PC-3 (cell line): Measurements from ENCODE around the gene B4GALT2. TPM values are rescaled to one million over a fixed set of nuclear protein-coding genes. Genes with fewer than 3 reads are reported as not detected.

ENCODE experiments used
- ATAC-seq: fragments of 200-7000 bp; cut with Tn5 transposase; 2 replicates; pipeline ENCODE4 v1.9.1; 2020; ENCODE audit warnings: mild to moderate bottlenecking, moderate library complexity
- BruUV-seq: library from RNA; stranded (reverse); fragments of 400-500 nt; replicated peaks from 2 replicates; lab custom pipeline; 2021; lab: Mats Ljungman, UMichigan
- CTCF ChIA-PET: fragments of 300-600 bp; sonication (Branson Sonifier 250); formaldehyde crosslinking; loops from one replicate; lab custom pipeline; 2022; ENCODE audit warnings: antibody characterized with exemption; lab: Charles Lee
- POLR2A ChIA-PET: fragments of 300-600 bp; sonication (Branson Sonifier 250); formaldehyde crosslinking; loops from one replicate; lab custom pipeline; 2022; ENCODE audit warnings: antibody characterized with exemption; ENCODE audit not compliant: unreplicated experiment; lab: Charles Lee
- DNase-seq: peaks from one replicate; pipeline ENCODE4 v3.0.0-alpha.2; 2015
- H2AFZ ChIP-seq: fragments of 300-600 bp; sonication (generic); 2 replicates; pipeline ENCODE4 v1.6.0; 2016; ENCODE audit warnings: antibody characterized with exemption, low read length
- H3F3A ChIP-seq: fragments of 300-600 bp; sonication (generic); one replicate; pipeline ENCODE4 v1.6.0; 2017; ENCODE audit warnings: antibody characterized with exemption, low read length, control low read depth, mild to moderate bottlenecking; ENCODE audit not compliant: unreplicated experiment
- H3K27ac ChIP-seq: fragments of 300-600 bp; sonication (generic); 2 replicates; pipeline ENCODE4 v1.5.1; 2016; ENCODE audit warnings: mild to moderate bottlenecking, low read length
- H3K27me3 ChIP-seq: fragments of 300-600 bp; sonication (generic); 2 replicates; pipeline ENCODE4 v1.6.1; 2016; ENCODE audit warnings: low read length, mixed read lengths
- H3K36me3 ChIP-seq: fragments of 300-600 bp; sonication (generic); 2 replicates; pipeline ENCODE4 v1.6.1; 2016; ENCODE audit warnings: low read depth, mixed run types, low read length, mixed read lengths
- H3K4me1 ChIP-seq: fragments of 300-600 bp; sonication (generic); 2 replicates; pipeline ENCODE4 v1.5.1; 2016; ENCODE audit warnings: low read length; ENCODE audit not compliant: insufficient read depth
- H3K4me2 ChIP-seq: fragments of 300-600 bp; sonication (generic); 2 replicates; pipeline ENCODE4 v1.6.0; 2016; ENCODE audit warnings: low read length
- H3K4me3 ChIP-seq: fragments of 300-600 bp; sonication (generic); 2 replicates; pipeline ENCODE4 v1.5.1; 2016; ENCODE audit warnings: mild to moderate bottlenecking, low read length, mixed read lengths
- H3K79me2 ChIP-seq: fragments of 300-600 bp; sonication (generic); 2 replicates; pipeline ENCODE4 v1.6.1; 2017; ENCODE audit warnings: low read length, mixed read lengths
- H3K9ac ChIP-seq: fragments of 300-600 bp; sonication (generic); 2 replicates; pipeline ENCODE4 v1.6.0; 2016; ENCODE audit warnings: mild to moderate bottlenecking, low read length
- H3K9me2 ChIP-seq: fragments of 300-600 bp; sonication (generic); replicated peaks from 2 replicates; pipeline ENCODE4 v1.6.1; 2016; ENCODE audit warnings: mixed run types, low read length, mixed read lengths
- H3K9me3 ChIP-seq: fragments of 300-600 bp; sonication (generic); 2 replicates; pipeline ENCODE4 v1.6.1; 2016; ENCODE audit warnings: low read length, mixed read lengths
- H4K20me1 ChIP-seq: fragments of 300-600 bp; sonication (generic); 2 replicates; pipeline ENCODE4 v1.6.1; 2016; ENCODE audit warnings: low read length, mixed read lengths
- CTCF ChIP-seq: fragments of 300-600 bp; sonication (generic); conservative IDR thresholded peaks from 2 replicates; pipeline ENCODE4 v1.5.1; 2017; ENCODE audit warnings: antibody characterized with exemption, low read depth, mild to moderate bottlenecking, low read length
- EZH2 ChIP-seq: fragments of 300-600 bp; sonication (generic); IDR thresholded peaks from one replicate; pipeline ENCODE4 v1.6.1; 2017; ENCODE audit warnings: antibody characterized with exemption, mild to moderate bottlenecking, low read length; ENCODE audit not compliant: unreplicated experiment
- EZH2phosphoT487 ChIP-seq: fragments of 300-600 bp; sonication (generic); IDR thresholded peaks from 2 replicates; pipeline ENCODE4 v1.6.1; 2018; ENCODE audit warnings: mild to moderate bottlenecking, antibody characterized with exemption, low read length, borderline replicate concordance
- intact Hi-C: fragments of 100-400 bp; cut with micrococcal nuclease; formaldehyde crosslinking; loops from 2 replicates; pipeline ENCODE4 v1.9.0; 2023
- total RNA-seq: library from RNA; depleted of rRNA; stranded (reverse); fragments of >200 nt; gene quantifications from 2 replicates; pipeline ENCODE4 v1.2.3, GENCODE V29; 2014

Gene B4GALT2
- total RNA-seq, 1 experiment from 2014 or later = 103 TPM

- Histone ChIP-seq H3K9ac (no peak overlapping the region), H3K9me2 (no peaks in the 10 kb centered on the region), H3K79me2 (no peaks in the 10 kb centered on the region), H3K27ac (no peak overlapping the region), H2AFZ (no peak overlapping the region), H3K4me1 (no peaks in the 10 kb centered on the region), H3K4me3 (no peak overlapping the region), H3K9me3 (no peaks in the 10 kb centered on the region), H3K27me3 (no peaks in the 10 kb centered on the region), H4K20me1 (no peaks in the 10 kb centered on the region), H3F3A (no peaks in the 10 kb centered on the region), H3K36me3 (peaks cover 8% of the 10 kb centered on the region; the same call in 1 of the 2 replicates), H3K4me2 (no peak overlapping the region)
- ATAC-seq = no peak
- intact Hi-C loops = no loop called here
- TF ChIP-seq EZH2phosphoT487 = no peak
- no peak for TF ChIP-seq EZH2
- TF ChIP-seq CTCF = no peak
- CTCF ChIA-PET = no interaction called here
- POLR2A ChIA-PET = no interaction called here
- BruUV-seq = no TSS peak
- DNase-seq = no peak
Observed at GRCh38 chr1:43960798-43961197, 18.2 kb upstream of the B4GALT2 start.

- Histone ChIP-seq H3K9ac (no peak overlapping the region), H3F3A (no peaks in the 10 kb centered on the region), H3K4me1 (no peaks in the 10 kb centered on the region), H4K20me1 (no peaks in the 10 kb centered on the region), H3K36me3 (peaks cover 8% of the 10 kb centered on the region; the same call in 1 of the 2 replicates), H3K27ac (no peak overlapping the region), H3K27me3 (no peaks in the 10 kb centered on the region), H3K9me3 (no peaks in the 10 kb centered on the region), H3K79me2 (no peaks in the 10 kb centered on the region), H3K9me2 (no peaks in the 10 kb centered on the region), H3K4me2 (no peak overlapping the region), H2AFZ (no peak overlapping the region), H3K4me3 (no peak overlapping the region)
- ChIA-PET CTCF (no interaction called here), POLR2A (no interaction called here)
- DNase-seq = no peak
- TF ChIP-seq EZH2phosphoT487 (no peak), CTCF (no peak), EZH2 (no peak)
- no peak for ATAC-seq
- BruUV-seq = no TSS peak
- intact Hi-C loops = no loop called here
Observed at GRCh38 chr1:43961692-43962091, 17.3 kb upstream of the B4GALT2 start.

- POLR2A ChIA-PET = no interaction called here
Observed at GRCh38 chr1:43962324-43962723, 16.7 kb upstream of the B4GALT2 start.

More at GRCh38 chr1:43962324-43962723, 16.7 kb upstream of the B4GALT2 start:
- no peaks in the 10 kb centered on the region for H3K4me1 ChIP-seq
- no peak overlapping the region for H3K9ac ChIP-seq
- no peaks in the 10 kb centered on the region for H3K9me3 ChIP-seq
- no peaks in the 10 kb centered on the region for H3K27me3 ChIP-seq
- peaks cover 7% of the 10 kb centered on the region; the same call in 1 of the 2 replicates for H3K36me3 ChIP-seq
- H3K4me2 ChIP-seq = no peak overlapping the region
- H3K79me2 ChIP-seq = no peaks in the 10 kb centered on the region
- H3K9me2 ChIP-seq = no peaks in the 10 kb centered on the region
- ATAC-seq (no peak), DNase-seq (no peak)
- BruUV-seq = no TSS peak
- no peaks in the 10 kb centered on the region for H4K20me1 ChIP-seq
- CTCF ChIA-PET = no interaction called here
- TF ChIP-seq EZH2phosphoT487 = no peak
- no peak for TF ChIP-seq EZH2
- TF ChIP-seq CTCF = no peak
- H2AFZ ChIP-seq = no peak overlapping the region
- intact Hi-C loops = no loop called here
- no peak overlapping the region for H3K27ac ChIP-seq
- H3K4me3 ChIP-seq = no peak overlapping the region
- no peaks in the 10 kb centered on the region for H3F3A ChIP-seq
